Transverse colon (tissue), 4 donors: Measurements from ENCODE around the gene SMIM43.

Experiments
- CTCF ChIP-seq, 5 experiments: fragments of 200-600 bp in 3 of 5; fragments of 450-650 bp in 2 of 5; sonication (generic) in 3 of 5; IDR thresholded peaks; 1 replicate in 2 of 5; 2 replicates in 3 of 5; pipeline ENCODE4 v1.5.1; 2016 to 2017; ENCODE audit warnings: antibody characterized with exemption in 5 of 5, inconsistent platforms in 3 of 5, mild to moderate bottlenecking in 2 of 5, moderate library complexity in 1 of 5
- POLR2A ChIP-seq: fragments of 450-650 bp; IDR thresholded peaks from one replicate; pipeline ENCODE4 v1.6.1; 2016; ENCODE audit warnings: antibody characterized with exemption, mild to moderate bottlenecking, moderate library complexity
- POLR2AphosphoS5 ChIP-seq, 3 donors: sonication (generic); formaldehyde crosslinking; IDR thresholded peaks; one replicate each; pipeline ENCODE4 v1.6.1; 2016; ENCODE audit warnings: antibody characterized with exemption in 3 of 3

GRCh38 chr4:121801715-121802075, 36.7 kb upstream of the SMIM43 start:
- TF ChIP-seq CTCF (IDR thresholded peaks at IDR 0.05) (no peak), POLR2AphosphoS5 (IDR thresholded peaks at IDR 0.05) (no peak), POLR2A (no peak)
